Activated CD4-positive, alpha-beta memory T cell treated with anti-CD3 and anti-CD28 coated beads, Interleukin-2, amount 10 ng/mL, durations not matched to agents 7 days and 5 days (primary cell): ENCODE measurements around the gene NUP93. TPM values are rescaled to one million over a fixed set of nuclear protein-coding genes. Genes with fewer than 3 reads are reported as not detected.

Source experiments
- CTCF ChIA-PET: fragments of 350-600 bp; sonication (Branson Sonifier 250); formaldehyde crosslinking; loops from one replicate; lab custom pipeline; 2021; ENCODE audit warnings: antibody characterized with exemption, inconsistent platforms; lab: Charles Lee
- POLR2A ChIA-PET: fragments of 350-600 bp; sonication (Branson Sonifier 250); formaldehyde crosslinking; loops from one replicate; lab custom pipeline; 2021; ENCODE audit warnings: antibody characterized with exemption; lab: Charles Lee
- DNase-seq: peaks from one replicate; pipeline ENCODE4 v3.0.0-alpha.2; 2020
- H3K27ac Mint-ChIP-seq: one replicate; pipeline ENCODE4 v1.8.0; 2021; ENCODE audit warnings: mild to moderate bottlenecking, mixed read lengths
- H3K27me3 Mint-ChIP-seq: one replicate; pipeline ENCODE4 v1.8.0; 2021; ENCODE audit warnings: mixed read lengths
- H3K36me3 Mint-ChIP-seq: one replicate; pipeline ENCODE4 v1.8.0; 2021; ENCODE audit warnings: low read depth, mixed read lengths
- H3K4me1 Mint-ChIP-seq: one replicate; pipeline ENCODE4 v1.8.0; 2021; ENCODE audit warnings: mixed read lengths
- H3K4me3 Mint-ChIP-seq: one replicate; pipeline ENCODE4 v1.8.0; 2021; ENCODE audit warnings: mild to moderate bottlenecking, mixed read lengths
- H3K9me3 Mint-ChIP-seq: one replicate; pipeline ENCODE4 v1.8.0; 2021; ENCODE audit warnings: mixed read lengths
- total RNA-seq, 2 experiments: library from RNA; stranded (reverse); gene quantifications; one replicate each; pipeline ENCODE4 v1.2.3, GENCODE V29; 2021

The NUP93 gene
- total RNA-seq, 2 experiments from 2014 or later, result 66.4 to 70.1 TPM

GRCh38 chr16:56852401-56852730 is 122.4 kb downstream of the NUP93 start:
- POLR2A ChIA-PET, result interaction anchor here (1.1 kb wide), 1 partner anchor 275 kb away, joined by 3 read pairs; no protein-coding TSS in a partner anchor
- DNase-seq, result no peak
- Mint-ChIP-seq H3K9me3 (no peaks in the 10 kb centered on the region), H3K4me1 (peaks cover 20% of the 10 kb centered on the region), H3K27me3 (no peaks in the 10 kb centered on the region), H3K4me3 (no peak overlapping the region), H3K36me3 (peaks cover 9% of the 10 kb centered on the region), H3K27ac (no peak overlapping the region)
- CTCF ChIA-PET, result interaction anchor here (0.7 to 2.3 kb wide), 4 partner anchors 11 to 132 kb away, joined by 3 to 10 read pairs (median 4); partner anchors contain the start of gene SLC12A3

DNA sequence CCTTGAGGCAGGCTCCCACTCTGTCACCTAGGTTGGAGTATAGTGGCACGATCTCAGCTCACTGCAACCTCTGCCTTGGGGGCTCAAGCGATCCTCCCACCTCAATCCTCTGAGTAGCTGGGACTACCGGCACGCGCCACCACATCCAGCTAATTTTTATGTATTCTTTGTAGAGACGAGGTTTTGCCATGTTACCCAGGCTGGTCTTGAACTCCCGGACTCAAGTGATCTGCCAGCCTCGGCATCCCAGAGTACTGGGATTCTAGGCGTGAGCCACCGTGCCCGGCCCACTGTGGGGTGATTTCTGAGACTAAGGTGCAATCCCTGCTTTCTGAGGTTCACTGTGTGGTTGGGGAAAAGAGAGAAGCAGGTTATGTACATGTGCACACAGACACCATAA is 123.0 kb downstream of the NUP93 start:
- no peaks in the 10 kb centered on the region for H3K27me3 Mint-ChIP-seq
- no peak overlapping the region for H3K27ac Mint-ChIP-seq
- H3K36me3 Mint-ChIP-seq, result peaks cover 3% of the 10 kb centered on the region
- CTCF ChIA-PET, result interaction anchor here (0.7 kb wide), 1 partner anchor 132 kb away, joined by 5 read pairs; no protein-coding TSS in a partner anchor
- H3K9me3 Mint-ChIP-seq, result no peaks in the 10 kb centered on the region
- H3K4me3 Mint-ChIP-seq, result no peak overlapping the region
- POLR2A ChIA-PET, result no interaction called here
- peaks cover 14% of the 10 kb centered on the region for H3K4me1 Mint-ChIP-seq
- no peak for DNase-seq

DNA sequence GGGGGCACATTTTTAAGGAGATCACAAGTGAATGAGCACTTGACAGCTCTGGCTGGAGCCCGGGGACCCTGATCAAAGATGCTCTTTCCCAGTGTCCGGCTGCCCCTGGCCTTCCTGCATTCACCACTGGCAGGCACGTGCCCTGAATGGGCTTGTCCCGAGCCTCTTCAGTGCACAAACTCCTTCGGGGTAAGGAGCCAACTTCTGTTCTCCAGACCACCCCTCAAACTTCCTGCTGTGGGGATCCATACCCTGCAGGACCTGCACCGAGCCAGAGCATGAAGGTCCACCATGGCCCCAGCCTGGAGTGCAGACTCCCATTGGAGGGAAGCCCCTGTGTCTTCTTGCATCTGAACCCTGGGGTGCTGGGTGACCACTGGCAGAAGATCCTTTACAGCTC is 125.3 kb downstream of the NUP93 start:
- CTCF ChIA-PET, result no interaction called here
- no peaks in the 10 kb centered on the region for H3K36me3 Mint-ChIP-seq
- POLR2A ChIA-PET, result no interaction called here
- no peaks in the 10 kb centered on the region for H3K27me3 Mint-ChIP-seq
- no peak for DNase-seq
- H3K4me3 Mint-ChIP-seq, result no peak overlapping the region
- no peak overlapping the region for H3K27ac Mint-ChIP-seq
- H3K4me1 Mint-ChIP-seq, result peaks cover 15% of the 10 kb centered on the region
- H3K9me3 Mint-ChIP-seq, result no peaks in the 10 kb centered on the region

GRCh38 chr16:56855946-56856345 is 126.0 kb downstream of the NUP93 start:
- Mint-ChIP-seq H3K27me3 (no peaks in the 10 kb centered on the region), H3K9me3 (no peaks in the 10 kb centered on the region), H3K36me3 (no peaks in the 10 kb centered on the region), H3K4me3 (no peak overlapping the region), H3K27ac (no peak overlapping the region), H3K4me1 (peaks cover 23% of the 10 kb centered on the region)
- POLR2A ChIA-PET, result interaction anchor here (1.3 kb wide), 1 partner anchor 9 kb away, joined by 5 read pairs; no protein-coding TSS in a partner anchor
- DNase-seq, result no peak
- CTCF ChIA-PET, result interaction anchor here (1.0 to 1.2 kb wide), 3 partner anchors 8 to 108 kb away, joined by 3 read pairs; no protein-coding TSS in a partner anchor

DNA sequence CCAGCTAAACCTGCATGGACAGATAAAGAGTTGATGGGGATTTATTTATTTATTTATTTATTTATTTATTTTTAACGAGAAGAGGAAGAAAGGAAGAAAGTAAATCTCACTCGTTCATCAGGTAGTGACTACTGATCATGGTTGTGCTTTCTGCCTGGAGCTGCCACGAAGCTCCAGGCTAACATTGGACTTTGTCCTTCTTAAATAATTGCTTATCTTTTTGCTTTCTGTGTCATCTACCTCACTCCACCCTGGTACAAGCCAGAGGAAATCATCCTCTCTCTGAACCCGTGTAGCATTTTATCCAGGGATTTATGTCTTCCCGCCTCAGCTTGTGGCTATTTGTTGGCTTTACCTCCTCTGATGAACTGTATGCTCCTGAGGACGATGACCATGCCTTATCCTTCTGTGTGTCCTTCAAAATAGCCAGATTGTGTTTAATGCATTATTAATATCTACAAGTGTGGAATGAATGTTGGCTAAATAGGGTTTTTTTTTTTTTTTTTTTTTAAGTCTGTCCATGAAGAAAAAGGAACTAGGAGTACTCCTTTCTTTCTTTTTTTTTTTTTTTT is 127.0 kb downstream of the NUP93 start:
- no peaks in the 10 kb centered on the region for H3K9me3 Mint-ChIP-seq
- peaks cover 33% of the 10 kb centered on the region for H3K4me1 Mint-ChIP-seq
- no peaks in the 10 kb centered on the region for H3K27me3 Mint-ChIP-seq
- POLR2A ChIA-PET, result interaction anchor here (1.3 kb wide), 1 partner anchor 10 kb away, joined by 5 read pairs; no protein-coding TSS in a partner anchor
- H3K36me3 Mint-ChIP-seq, result no peaks in the 10 kb centered on the region
- DNase-seq, result no peak
- no peak overlapping the region for H3K4me3 Mint-ChIP-seq
- CTCF ChIA-PET, result interaction anchor here (1.2 kb wide), 2 partner anchors 9 to 107 kb away, joined by 3 read pairs; no protein-coding TSS in a partner anchor
- no peak overlapping the region for H3K27ac Mint-ChIP-seq

GRCh38 chr16:56858374-56858773 is 128.4 kb downstream of the NUP93 start:
- no peaks in the 10 kb centered on the region for H3K27me3 Mint-ChIP-seq
- H3K27ac Mint-ChIP-seq, result no peak overlapping the region
- no peak overlapping the region for H3K4me3 Mint-ChIP-seq
- ChIA-PET POLR2A (interaction anchor here (0.8 to 1.8 kb wide), 4 partner anchors 10 to 73 kb away, joined by 3 to 6 read pairs (median 3); no protein-coding TSS in a partner anchor), CTCF (no interaction called here)
- no peaks in the 10 kb centered on the region for H3K9me3 Mint-ChIP-seq
- H3K36me3 Mint-ChIP-seq, result no peaks in the 10 kb centered on the region
- DNase-seq, result no peak
- H3K4me1 Mint-ChIP-seq, result peaks cover 47% of the 10 kb centered on the region

DNA sequence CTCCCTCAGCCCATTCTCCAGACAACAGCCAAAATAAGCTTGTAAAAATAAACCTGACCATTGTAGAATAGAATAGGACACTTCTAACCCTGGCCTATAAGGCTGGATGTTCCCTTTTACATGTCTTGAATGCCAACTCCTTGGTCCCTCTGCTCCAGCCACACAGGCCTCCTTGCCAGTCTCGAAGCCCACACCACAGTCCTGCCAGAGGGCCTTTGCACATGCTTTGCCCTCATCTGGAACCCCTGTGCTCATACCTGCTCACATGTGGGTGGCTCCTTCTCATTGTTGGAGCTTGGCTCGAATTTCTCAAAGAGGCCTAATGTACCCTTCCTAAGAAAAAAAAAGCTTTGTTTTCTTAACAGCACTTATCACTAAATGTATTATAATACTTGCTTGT is 129.7 kb downstream of the NUP93 start:
- ChIA-PET POLR2A (interaction anchor here (1.3 to 1.8 kb wide), 5 partner anchors 11 to 80 kb away, joined by 3 to 10 read pairs (median 5); partner anchors contain the start of gene HERPUD1), CTCF (interaction anchor here (1.0 to 1.4 kb wide), 3 partner anchors 9 to 91 kb away, joined by 3 to 4 read pairs (median 3); no protein-coding TSS in a partner anchor)
- no peak for DNase-seq
- Mint-ChIP-seq H3K36me3 (no peaks in the 10 kb centered on the region), H3K27me3 (no peaks in the 10 kb centered on the region), H3K4me1 (peaks cover 50% of the 10 kb centered on the region), H3K27ac (no peak overlapping the region), H3K4me3 (no peak overlapping the region), H3K9me3 (no peaks in the 10 kb centered on the region)

- Mint-ChIP-seq H3K36me3 (no peaks in the 10 kb centered on the region), H3K4me3 (peak overlapping the region; percentile 65), H3K27ac (peak overlapping the region; percentile 92), H3K9me3 (no peaks in the 10 kb centered on the region), H3K4me1 (peaks cover 50% of the 10 kb centered on the region), H3K27me3 (no peaks in the 10 kb centered on the region)
- POLR2A ChIA-PET, result interaction anchor here (1.0 to 1.8 kb wide), 5 partner anchors 12 to 79 kb away, joined by 3 to 10 read pairs (median 6); partner anchors contain the start of gene HERPUD1
- CTCF ChIA-PET, result interaction anchor here (1.0 to 1.4 kb wide), 3 partner anchors 10 to 104 kb away, joined by 3 to 4 read pairs (median 3); no protein-coding TSS in a partner anchor
- peak; percentile 77 for DNase-seq
These were observed 130.5 kb downstream of the NUP93 start for GRCh38 chr16:56860226-56861020.

GRCh38 chr16:56861092-56861610 is 131.2 kb downstream of the NUP93 start:
- no peaks in the 10 kb centered on the region for H3K9me3 Mint-ChIP-seq
- H3K4me3 Mint-ChIP-seq, result no peak overlapping the region
- no peaks in the 10 kb centered on the region for H3K36me3 Mint-ChIP-seq
- ChIA-PET POLR2A (interaction anchor here (1.0 to 1.7 kb wide), 3 partner anchors 14 to 78 kb away, joined by 4 to 6 read pairs (median 5); partner anchors contain the start of gene HERPUD1), CTCF (interaction anchor here (1.0 to 1.4 kb wide), 2 partner anchors 14 to 103 kb away, joined by 3 to 4 read pairs; no protein-coding TSS in a partner anchor)
- peaks cover 50% of the 10 kb centered on the region for H3K4me1 Mint-ChIP-seq
- no peaks in the 10 kb centered on the region for H3K27me3 Mint-ChIP-seq
- peak overlapping the region; percentile 92 for H3K27ac Mint-ChIP-seq
- DNase-seq, result no peak

DNA sequence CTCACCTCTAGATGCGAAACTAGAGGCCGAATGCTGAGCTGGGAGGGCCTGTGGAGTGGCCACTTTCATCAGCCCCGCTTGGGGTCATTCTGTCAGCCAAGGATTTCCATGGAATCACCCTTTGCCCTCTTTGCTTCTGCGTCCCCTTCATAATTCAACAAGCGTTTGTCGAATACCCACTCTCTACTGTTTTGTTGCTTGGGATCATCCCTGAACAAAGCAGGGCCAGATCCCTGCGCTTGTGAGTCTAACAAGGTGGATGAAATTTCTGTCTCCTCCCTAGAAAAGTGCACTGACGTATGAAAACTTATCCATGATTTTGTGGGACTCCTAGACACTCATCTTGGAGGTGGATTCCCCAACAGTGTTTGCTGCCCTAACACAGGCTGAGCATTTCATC is 131.8 kb downstream of the NUP93 start:
- peaks cover 50% of the 10 kb centered on the region for H3K4me1 Mint-ChIP-seq
- peak overlapping the region; percentile 92 for H3K27ac Mint-ChIP-seq
- CTCF ChIA-PET, result no interaction called here
- POLR2A ChIA-PET, result interaction anchor here (0.8 to 8.9 kb wide), 5 partner anchors 11 to 78 kb away, joined by 3 to 67 read pairs (median 4); partner anchors contain the start of gene HERPUD1
- H3K4me3 Mint-ChIP-seq, result no peak overlapping the region
- no peaks in the 10 kb centered on the region for H3K36me3 Mint-ChIP-seq
- no peaks in the 10 kb centered on the region for H3K27me3 Mint-ChIP-seq
- H3K9me3 Mint-ChIP-seq, result no peaks in the 10 kb centered on the region
- DNase-seq, result no peak

DNA sequence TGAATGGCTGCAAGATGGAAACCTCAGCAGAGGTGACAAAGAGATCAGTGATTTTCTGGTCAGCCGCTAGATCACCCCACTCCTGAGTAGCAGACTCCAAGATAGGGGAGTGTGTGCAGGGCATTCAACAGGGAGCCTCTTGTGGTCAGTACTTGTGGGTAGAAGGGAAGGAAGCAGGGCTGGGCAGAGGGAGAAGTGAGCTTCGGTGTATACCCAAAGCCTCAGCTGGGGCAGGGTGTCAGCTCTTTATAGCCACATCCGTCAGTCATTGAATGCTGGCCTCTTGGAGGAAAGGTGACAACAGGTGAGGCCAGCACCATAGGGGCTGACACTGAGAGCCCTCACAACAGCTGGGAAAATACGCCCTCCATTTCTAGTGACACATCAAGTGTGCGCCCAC is 132.8 kb downstream of the NUP93 start:
- Mint-ChIP-seq H3K27me3 (no peaks in the 10 kb centered on the region), H3K4me3 (no peak overlapping the region), H3K9me3 (no peaks in the 10 kb centered on the region), H3K36me3 (no peaks in the 10 kb centered on the region), H3K27ac (peak overlapping the region; percentile 17), H3K4me1 (peaks cover 51% of the 10 kb centered on the region)
- POLR2A ChIA-PET, result interaction anchor here (0.8 to 8.9 kb wide), 6 partner anchors 12 to 82 kb away, joined by 3 to 67 read pairs (median 3); partner anchors contain the start of gene HERPUD1
- peak; percentile 52 for DNase-seq
- CTCF ChIA-PET, result interaction anchor here (1.0 to 2.9 kb wide), 6 partner anchors 11 to 161 kb away, joined by 3 to 10 read pairs (median 4); no protein-coding TSS in a partner anchor

DNA sequence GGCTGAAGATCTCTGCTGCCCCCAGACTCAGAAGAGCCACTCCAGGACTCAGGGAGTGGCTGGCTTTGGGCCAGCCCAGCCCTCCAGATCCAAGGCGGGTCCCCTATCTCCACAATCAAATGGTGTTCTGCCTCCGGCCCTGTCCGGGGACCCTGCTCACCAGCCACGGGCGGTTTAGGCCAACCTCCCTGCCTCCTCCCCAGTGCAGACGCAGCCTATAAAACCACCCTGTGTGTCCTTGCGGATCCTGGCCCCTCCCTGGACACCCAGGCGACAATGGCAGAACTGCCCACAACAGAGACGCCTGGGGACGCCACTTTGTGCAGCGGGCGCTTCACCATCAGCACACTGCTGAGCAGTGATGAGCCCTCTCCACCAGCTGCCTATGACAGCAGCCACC is 135.0 kb downstream of the NUP93 start, which contains the start of gene SLC12A3:
Gene SLC12A3, plus strand, starts transcription at position 248 of the 400 bp plus-strand sequence. Its CDS starts 29 bp downstream, at position 277.
- no peak within 1 kb of the TSS for H3K27ac Mint-ChIP-seq
- peaks cover 39% of the 10 kb centered on the region for H3K4me1 Mint-ChIP-seq
- H3K4me3 Mint-ChIP-seq, result no peak within 1 kb of the TSS
- no peaks in the 10 kb centered on the region for H3K27me3 Mint-ChIP-seq
- ChIA-PET POLR2A (interaction anchor here (8.9 kb wide), 1 partner anchor 68 kb away, joined by 67 read pairs; the partner anchor contains the start of gene HERPUD1), CTCF (interaction anchor here (1.1 to 3.6 kb wide), 4 partner anchors 13 to 89 kb away, joined by 3 to 22 read pairs (median 7); no protein-coding TSS in a partner anchor)
- DNase-seq, result no peak
- H3K36me3 Mint-ChIP-seq, result no peaks in the 10 kb centered on the region
- no peaks in the 10 kb centered on the region for H3K9me3 Mint-ChIP-seq
